HepG2 (cell line): Measurements from ENCODE around the gene TIAM1. TPM values are rescaled to one million over a fixed set of nuclear protein-coding genes. Genes with fewer than 3 reads are reported as not detected.

Experiments used
- ATAC-seq: fragments of 200-7000 bp; cut with Tn5 transposase; 3 replicates; pipeline ENCODE4 v1.9.1; 2020; ENCODE audit warnings: mild to moderate bottlenecking, moderate library complexity
- BruUV-seq: library from RNA; stranded (reverse); fragments of 400-500 nt; replicated peaks from 2 replicates; lab custom pipeline; 2021; lab: Mats Ljungman, UMichigan
- CTCF ChIA-PET: fragments of 300-600 bp; formaldehyde crosslinking; extraction: SDS; loops from one replicate; lab custom pipeline; 2021; ENCODE audit warnings: low total read pairs, inconsistent platforms, low intra/inter-chr PET ratio; lab: Yijun Ruan, JAX
- POLR2A ChIA-PET: fragments of 350-600 bp; sonication (Branson Sonifier 250); formaldehyde crosslinking; loops from one replicate; lab custom pipeline; 2020; ENCODE audit warnings: antibody characterized with exemption, inconsistent platforms; lab: Yijun Ruan, JAX
- DNase-seq: peaks from one replicate; pipeline ENCODE4 v3.0.0-alpha.2; 2015; ENCODE audit warnings: low spot score
- FAIRE-seq: peaks from 3 replicates; lab custom pipeline; 2011; peaks lifted over from hg19 to GRCh38; lab: Jason Lieb, UNC
- H2AFZ ChIP-seq: one replicate; pipeline ENCODE4 v1.6.1; 2011; ENCODE audit warnings: low read length, inconsistent platforms
- H3K27ac ChIP-seq: fragments of 300-600 bp; 3 replicates; pipeline ENCODE4 v1.8.0; 2011; ENCODE audit warnings: mixed run types, mild to moderate bottlenecking, mixed read lengths, low read length, inconsistent platforms; ENCODE audit not compliant: insufficient read depth; ENCODE audit errors: extremely low read length
- H3K27me3 ChIP-seq, 2 experiments: fragments of 200-600 bp in 1 of 2; 2 replicates in 1 of 2; 3 replicates in 1 of 2; pipeline versions ENCODE4 v1.6.0 to v1.8.0; 2011; ENCODE audit warnings: low read length in 2 of 2, mild to moderate bottlenecking in 2 of 2, moderate library complexity in 2 of 2, inconsistent platforms in 1 of 2; ENCODE audit not compliant: insufficient read depth in 2 of 2, control insufficient read depth in 1 of 2
- H3K36me3 ChIP-seq, 2 experiments: fragments of 200-600 bp in 1 of 2; replicated peaks in 1 of 2; 2 replicates in 1 of 2; 3 replicates in 1 of 2; pipeline versions ENCODE4 v1.5.1 to v1.8.0; 2011; ENCODE audit warnings: low read length in 2 of 2, inconsistent platforms in 1 of 2; ENCODE audit not compliant: insufficient read depth in 2 of 2, control insufficient read depth in 1 of 2
- H3K4me1 ChIP-seq: 2 replicates; pipeline ENCODE4 v1.5.1; 2012; ENCODE audit warnings: low read length, inconsistent platforms; ENCODE audit not compliant: insufficient read depth
- H3K4me2 ChIP-seq: 2 replicates; pipeline ENCODE4 v1.6.0; 2011; ENCODE audit warnings: low read depth, low read length, inconsistent platforms
- H3K4me3 ChIP-seq, 3 experiments: fragments of 200-600 bp in 1 of 3; sonication (generic), shearing (Covaris generic) in 1 of 3; replicated peaks in 1 of 3; 2 replicates each; pipeline ENCODE4 v1.5.1; 2011 to 2016; ENCODE audit warnings: low read length in 3 of 3, inconsistent platforms in 2 of 3, low read depth in 2 of 3, mild to moderate bottlenecking in 2 of 3, control low read depth in 1 of 3, mixed read lengths in 1 of 3; ENCODE audit not compliant: insufficient read depth in 1 of 3
- H3K79me2 ChIP-seq: one replicate; pipeline ENCODE4 v1.6.1; 2011; ENCODE audit warnings: low read length, inconsistent platforms; ENCODE audit not compliant: insufficient read depth
- H3K9ac ChIP-seq: 2 replicates; pipeline ENCODE4 v1.6.0; 2011; ENCODE audit warnings: mild to moderate bottlenecking, low read depth, low read length, inconsistent platforms; ENCODE audit not compliant: insufficient read depth
- H3K9me3 ChIP-seq: 2 replicates; pipeline ENCODE4 v1.5.1; 2012; ENCODE audit warnings: mild to moderate bottlenecking, low read length
- H4K20me1 ChIP-seq: 2 replicates; pipeline ENCODE4 v1.6.0; 2011; ENCODE audit warnings: inconsistent platforms, mild to moderate bottlenecking, low read length, moderate library complexity; ENCODE audit not compliant: insufficient read depth
- CHD2 ChIP-seq: IDR thresholded peaks from 2 replicates; pipeline ENCODE4 v1.6.1; 2011; ENCODE audit warnings: low read depth, low read length, improper control_type of control experiment
- PHF8 ChIP-seq: sonication (generic); formaldehyde crosslinking; IDR thresholded peaks from 2 replicates; pipeline ENCODE4 v1.5.0; 2020; ENCODE audit warnings: missing genetic modification reagents
- RFX5 ChIP-seq: IDR thresholded peaks from 2 replicates; pipeline ENCODE4 v1.6.1; 2011; ENCODE audit warnings: low read depth, low read length, improper control_type of control experiment
- SRF ChIP-seq: IDR thresholded peaks from 2 replicates; pipeline ENCODE4 v1.6.1; 2011; ENCODE audit warnings: mild to moderate bottlenecking, low read depth, low read length, moderate library complexity
- ZNF263 ChIP-seq: sonication (generic); formaldehyde crosslinking; IDR thresholded peaks from 2 replicates; pipeline ENCODE4 v1.4.0; 2020; ENCODE audit warnings: missing genetic modification reagents
- ZNF3 ChIP-seq: IDR thresholded peaks from 2 replicates; pipeline ENCODE4 v1.7.0; 2017; ENCODE audit warnings: inconsistent platforms
- ZNF747 ChIP-seq: sonication (generic); formaldehyde crosslinking; IDR thresholded peaks from 2 replicates; pipeline ENCODE4 v1.8.1; 2023; ENCODE audit warnings: missing genetic modification reagents, mild to moderate bottlenecking, borderline replicate concordance
- WGBS: methylation state at CpG from one replicate; pipeline ENCODE4 v1.1.6; 2017; ENCODE audit warnings: low lambda C conversion rate; 5-methylcytosine and 5-hydroxymethylcytosine counted together
- in situ Hi-C: cut with HindIII; loops from 2 replicates; pipeline ENCODE4 v1.10.0; 2017; ENCODE audit warnings: low pct_unique_long_range_greater_than_20kb; ENCODE audit not compliant: extremely low pct_ligation_motif_present
- intact Hi-C: fragments of 100-400 bp; cut with micrococcal nuclease; formaldehyde crosslinking; loops from one replicate; pipeline ENCODE4 v1.10.0; 2022; ENCODE audit not compliant: unreplicated experiment
- polyA plus RNA-seq, 8 experiments: library from polyadenylated mRNA; depleted of rRNA in 3 of 8; stranded (reverse) in 7 of 8; unstranded in 1 of 8; fragments of >200 nt; fragmentation: Illumina TruSeq in 4 of 8; extraction: Trizol in 4 of 8; gene quantifications; 2 replicates each; pipeline versions ENCODE4 v1.2.1 to v1.2.3, GENCODE V29; 2011 to 2016; ENCODE audit warnings: low read depth in 4 of 8, missing spikeins in 1 of 8, mixed read lengths in 1 of 8; ENCODE audit not compliant: insufficient read depth in 1 of 8
- total RNA-seq, 5 experiments: library from RNA; depleted of rRNA; stranded (reverse); fragments of >200 nt; fragmentation: Illumina TruSeq; extraction: Trizol; gene quantifications; 2 replicates each; pipeline ENCODE4 v1.2.3, GENCODE V29; 2016; ENCODE audit warnings: low read depth in 1 of 5
- TF ChIP-seq, protein P1 (sequence below): sonication (generic); formaldehyde crosslinking; IDR thresholded peaks from 2 replicates; pipeline ENCODE4 v1.5.0; 2020; ENCODE audit warnings: mild to moderate bottlenecking, missing genetic modification reagents

TIAM1 gene
- total and polyA plus RNA-seq, 2 of the 13 experiments (the other 11 are each of a cell fraction or from before 2014, with no cell fraction given) = 0.13 to 0.24 TPM

DNA sequence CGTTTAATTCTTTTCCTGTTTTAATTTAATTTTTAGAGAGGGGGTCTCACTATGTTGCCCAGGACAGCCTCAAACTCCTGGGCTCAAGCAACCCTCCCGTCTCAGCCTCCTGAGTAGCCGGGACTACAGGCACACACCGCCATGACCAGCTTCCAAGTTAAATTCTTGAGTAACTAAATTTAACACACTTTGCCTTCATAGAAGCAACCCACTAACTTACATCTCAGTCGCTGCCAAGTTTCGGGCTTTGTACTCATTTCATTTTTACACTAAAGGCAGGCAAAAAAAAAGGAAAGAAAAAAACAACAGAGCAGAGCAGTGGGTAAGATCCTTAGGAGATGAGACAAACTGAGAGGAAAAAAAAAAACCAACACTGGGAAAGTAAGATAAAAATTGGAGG lies 3.5 kb downstream of the TIAM1 start:
- H4K20me1 ChIP-seq = no peaks in the 10 kb centered on the region
- no peak overlapping the region for H2AFZ ChIP-seq
- no TSS peak for BruUV-seq
- H3K36me3 ChIP-seq = no peaks in the 10 kb centered on the region
- FAIRE-seq = no peak
- no peak overlapping the region for H3K4me3 ChIP-seq
- no peak overlapping the region for H3K4me2 ChIP-seq
- ATAC-seq = no peak
- no peaks in the 10 kb centered on the region for H3K4me1 ChIP-seq
- no peak for DNase-seq
- in situ Hi-C loops = loop anchor here (10.0 kb wide), 1 partner anchor 244 kb away; no protein-coding TSS in a partner anchor
- 51% methylated on average over 6 of the region's 6 CpGs for WGBS
- TF ChIP-seq SRF (no peak), PHF8 (CRISPR knock-in tag) (no peak), RFX5 (no peak), CHD2 (no peak), ZNF3 (CRISPR knock-in tag) (no peak), ZNF263 (CRISPR knock-in tag) (no peak), ZNF747 (no peak)
- TF ChIP-seq, all 625 proteins: peak for 0
- Histone ChIP-seq H3K27ac (no peak overlapping the region), H3K27me3 (peaks cover 0 to 20% of the 10 kb centered on the region in 2 experiments; a peak in 2 of 5 replicates), H3K79me2 (no peaks in the 10 kb centered on the region), H3K9ac (no peak overlapping the region), H3K9me3 (no peaks in the 10 kb centered on the region)
- intact Hi-C loops = no loop called here
- POLR2A ChIA-PET = no interaction called here
- CTCF ChIA-PET = no interaction called here

GRCh38 chr21:31339721-31340120 lies 4.3 kb downstream of the TIAM1 start:
- intact Hi-C loops (no loop called here), in situ Hi-C loops (loop anchor here (10.0 kb wide), 1 partner anchor 245 kb away; no protein-coding TSS in a partner anchor)
- FAIRE-seq (no peak), DNase-seq (no peak), ATAC-seq (no peak)
- WGBS = 35% methylated on average over 4 of the region's 4 CpGs
- Histone ChIP-seq H2AFZ (no peak overlapping the region), H4K20me1 (no peaks in the 10 kb centered on the region), H3K27ac (no peak overlapping the region), H3K9ac (no peak overlapping the region), H3K4me1 (no peaks in the 10 kb centered on the region), H3K4me2 (no peak overlapping the region), H3K79me2 (no peaks in the 10 kb centered on the region), H3K9me3 (no peaks in the 10 kb centered on the region), H3K27me3 (peaks cover 0 to 20% of the 10 kb centered on the region in 2 experiments; a peak in 2 of 5 replicates), H3K36me3 (no peaks in the 10 kb centered on the region), H3K4me3 (no peak overlapping the region)
- CTCF ChIA-PET = no interaction called here
- POLR2A ChIA-PET = no interaction called here
- BruUV-seq = no TSS peak
- TF ChIP-seq, protein P1, sequence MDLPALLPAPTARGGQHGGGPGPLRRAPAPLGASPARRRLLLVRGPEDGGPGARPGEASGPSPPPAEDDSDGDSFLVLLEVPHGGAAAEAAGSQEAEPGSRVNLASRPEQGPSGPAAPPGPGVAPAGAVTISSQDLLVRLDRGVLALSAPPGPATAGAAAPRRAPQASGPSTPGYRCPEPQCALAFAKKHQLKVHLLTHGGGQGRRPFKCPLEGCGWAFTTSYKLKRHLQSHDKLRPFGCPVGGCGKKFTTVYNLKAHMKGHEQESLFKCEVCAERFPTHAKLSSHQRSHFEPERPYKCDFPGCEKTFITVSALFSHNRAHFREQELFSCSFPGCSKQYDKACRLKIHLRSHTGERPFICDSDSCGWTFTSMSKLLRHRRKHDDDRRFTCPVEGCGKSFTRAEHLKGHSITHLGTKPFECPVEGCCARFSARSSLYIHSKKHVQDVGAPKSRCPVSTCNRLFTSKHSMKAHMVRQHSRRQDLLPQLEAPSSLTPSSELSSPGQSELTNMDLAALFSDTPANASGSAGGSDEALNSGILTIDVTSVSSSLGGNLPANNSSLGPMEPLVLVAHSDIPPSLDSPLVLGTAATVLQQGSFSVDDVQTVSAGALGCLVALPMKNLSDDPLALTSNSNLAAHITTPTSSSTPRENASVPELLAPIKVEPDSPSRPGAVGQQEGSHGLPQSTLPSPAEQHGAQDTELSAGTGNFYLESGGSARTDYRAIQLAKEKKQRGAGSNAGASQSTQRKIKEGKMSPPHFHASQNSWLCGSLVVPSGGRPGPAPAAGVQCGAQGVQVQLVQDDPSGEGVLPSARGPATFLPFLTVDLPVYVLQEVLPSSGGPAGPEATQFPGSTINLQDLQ (CRISPR knock-in tag) = no peak
